Stomach (tissue), 9 donors: ENCODE results near the gene FXYD2. TPM values are rescaled to one million over a fixed set of nuclear protein-coding genes. Genes with fewer than 3 reads are reported as not detected.

Experiments used
- DNase-seq, 2 donors: peaks; one replicate each; pipeline versions ENCODE4 v3.0.0 to v3.0.0-alpha.2; 2013 to 2019
- H3K27ac ChIP-seq, 5 donors: fragments of 200-600 bp in 4 of 5; sonication (generic) in 4 of 5; one replicate each; pipeline ENCODE4 v1.5.1; 2013 to 2019; ENCODE audit warnings: mild to moderate bottlenecking in 1 of 5, moderate library complexity in 1 of 5
- H3K27me3 ChIP-seq, 3 donors: fragments of 200-600 bp; sonication (generic); one replicate each; pipeline ENCODE4 v1.5.1; 2017 to 2019; ENCODE audit warnings: mixed run types in 1 of 3
- H3K36me3 ChIP-seq, 4 donors: fragments of 200-600 bp; sonication (generic); 1 replicate in 3 of 4; 2 replicates in 1 of 4; pipeline ENCODE4 v1.5.1; 2016 to 2019
- H3K4me1 ChIP-seq, 4 donors: fragments of 200-600 bp; sonication (generic); one replicate each; pipeline ENCODE4 v1.5.1; 2016 to 2019
- H3K4me3 ChIP-seq, 4 donors: fragments of 200-600 bp; sonication (generic) in 3 of 4; one replicate each; pipeline ENCODE4 v1.5.1; 2016 to 2019; ENCODE audit warnings: mild to moderate bottlenecking in 1 of 4
- H3K9me3 ChIP-seq, 4 donors: fragments of 200-600 bp; sonication (generic); one replicate each; pipeline ENCODE4 v1.5.1; 2016 to 2019
- EP300 ChIP-seq: sonication (generic); formaldehyde crosslinking; IDR thresholded peaks from one replicate; pipeline ENCODE4 v1.6.1; 2017; ENCODE audit warnings: antibody characterized with exemption
- POLR2A ChIP-seq, 4 donors: fragments of 450-650 bp; IDR thresholded peaks; one replicate each; pipeline ENCODE4 v1.6.1; 2016; ENCODE audit warnings: antibody characterized with exemption in 4 of 4, control low read depth in 2 of 4, mild to moderate bottlenecking in 1 of 4, moderate library complexity in 1 of 4
- POLR2AphosphoS5 ChIP-seq, 3 donors: sonication (generic); formaldehyde crosslinking; IDR thresholded peaks; one replicate each; pipeline ENCODE4 v1.6.1; 2016; ENCODE audit warnings: antibody characterized with exemption in 3 of 3
- WGBS, 5 donors: extraction: QIAGEN DNeasy Blood & Tissue Kit in 3 of 5; methylation state at CpG; one replicate each; pipeline versions ENCODE4 v1.1.5 to v1.1.7; 2013 to 2018; 5-methylcytosine and 5-hydroxymethylcytosine counted together
- intact Hi-C: fragments of 100-400 bp; cut with DNase I; formaldehyde crosslinking; loops from one replicate; pipeline ENCODE4 v1.15.1; 2023; ENCODE audit warnings: low total_unique reads
- polyA plus RNA-seq, 3 donors: library from polyadenylated mRNA; stranded (reverse); fragments of 200-250 nt; gene quantifications; one replicate each; pipeline ENCODE4 v1.2.3, GENCODE V29; 2013
- total RNA-seq, 5 donors: library from RNA; depleted of rRNA; stranded (reverse); fragments of >200 nt; gene quantifications; one replicate each; pipeline versions ENCODE4 v1.1.0 to v1.2.3, GENCODE V29; 2014 to 2016
- TF ChIP-seq, protein P1 (sequence below), 7 experiments: fragments of 450-650 bp in 4 of 7; fragments of 200-600 bp in 3 of 7; sonication (generic) in 3 of 7; IDR thresholded peaks; one replicate each; pipeline ENCODE4 v1.5.1; 2016 to 2019; ENCODE audit warnings: antibody characterized with exemption in 7 of 7, control low read depth in 2 of 7, mild to moderate bottlenecking in 1 of 7
- donor health status: healthy with polysubstance abuse.
- donor health status: Bipolar disorder and iron deficiency.
- donor health status: healthy.

FXYD2 gene
- total and polyA plus RNA-seq, 8 donors: 0.45 to 7.8 (median 4.0) TPM; not detected in 3

- Histone ChIP-seq H3K36me3 (no peaks in the 10 kb centered on the region), H3K4me3 (no peak overlapping the region), H3K4me1 (peaks cover 12 to 69% (median 22%) of the 10 kb centered on the region in 4 donors), H3K9me3 (no peaks in the 10 kb centered on the region), H3K27me3 (no peaks in the 10 kb centered on the region), H3K27ac (no peak overlapping the region)
- DNase-seq: peak in 1 of 2 donors; percentile 6
- TF ChIP-seq EP300: no peak
- TF ChIP-seq, protein P1, sequence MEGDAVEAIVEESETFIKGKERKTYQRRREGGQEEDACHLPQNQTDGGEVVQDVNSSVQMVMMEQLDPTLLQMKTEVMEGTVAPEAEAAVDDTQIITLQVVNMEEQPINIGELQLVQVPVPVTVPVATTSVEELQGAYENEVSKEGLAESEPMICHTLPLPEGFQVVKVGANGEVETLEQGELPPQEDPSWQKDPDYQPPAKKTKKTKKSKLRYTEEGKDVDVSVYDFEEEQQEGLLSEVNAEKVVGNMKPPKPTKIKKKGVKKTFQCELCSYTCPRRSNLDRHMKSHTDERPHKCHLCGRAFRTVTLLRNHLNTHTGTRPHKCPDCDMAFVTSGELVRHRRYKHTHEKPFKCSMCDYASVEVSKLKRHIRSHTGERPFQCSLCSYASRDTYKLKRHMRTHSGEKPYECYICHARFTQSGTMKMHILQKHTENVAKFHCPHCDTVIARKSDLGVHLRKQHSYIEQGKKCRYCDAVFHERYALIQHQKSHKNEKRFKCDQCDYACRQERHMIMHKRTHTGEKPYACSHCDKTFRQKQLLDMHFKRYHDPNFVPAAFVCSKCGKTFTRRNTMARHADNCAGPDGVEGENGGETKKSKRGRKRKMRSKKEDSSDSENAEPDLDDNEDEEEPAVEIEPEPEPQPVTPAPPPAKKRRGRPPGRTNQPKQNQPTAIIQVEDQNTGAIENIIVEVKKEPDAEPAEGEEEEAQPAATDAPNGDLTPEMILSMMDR (IDR thresholded peaks at IDR 0.05): no peak
- no peak for TF ChIP-seq POLR2A (IDR thresholded peaks at IDR 0.05)
- no peak for TF ChIP-seq POLR2AphosphoS5 (IDR thresholded peaks at IDR 0.05)
- intact Hi-C loops: no loop called here
- 76 to 87% (median 79%) methylated on average over 9 of the region's 9 CpGs for WGBS, 5 donors
Measured at GRCh38 chr11:117859488-117860112, 35.1 kb upstream of the FXYD2 start.

- TF ChIP-seq POLR2AphosphoS5 (IDR thresholded peaks at IDR 0.05) (no peak), EP300 (no peak), POLR2A (IDR thresholded peaks at IDR 0.05) (no peak)
- TF ChIP-seq, protein P1 (IDR thresholded peaks at IDR 0.05): no peak
- peak in 1 of 2 donors; percentile 16 for DNase-seq
- no peaks in the 10 kb centered on the region for H3K27me3 ChIP-seq
- no peak overlapping the region for H3K4me3 ChIP-seq
- intact Hi-C loops: no loop called here
- no peaks in the 10 kb centered on the region for H3K36me3 ChIP-seq
- no peaks in the 10 kb centered on the region for H3K9me3 ChIP-seq
- peaks cover 12 to 74% (median 22%) of the 10 kb centered on the region in 4 donors for H3K4me1 ChIP-seq
- 77 to 89% (median 85%) methylated on average over 10 of the region's 10 CpGs for WGBS, 5 donors
- no peak overlapping the region for H3K27ac ChIP-seq
Measured at GRCh38 chr11:117859061-117859460, 34.5 kb upstream of the FXYD2 start.

GRCh38 chr11:117857734-117858414 lies 33.3 kb upstream of the FXYD2 start:
- 58 to 66% (median 62%) methylated on average over 11 of the region's 11 CpGs for WGBS, 5 donors
- Histone ChIP-seq H3K27ac (no peak overlapping the region), H3K4me1 (peaks cover 12 to 72% (median 22%) of the 10 kb centered on the region in 4 donors), H3K36me3 (no peaks in the 10 kb centered on the region), H3K9me3 (peaks cover 0 to 7% (median 0%) of the 10 kb centered on the region in 4 donors), H3K27me3 (peaks cover 0 to 3% (median 0%) of the 10 kb centered on the region in 3 donors), H3K4me3 (no peak overlapping the region)
- intact Hi-C loops: no loop called here
- TF ChIP-seq, protein P1 (IDR thresholded peaks at IDR 0.05): no peak
- TF ChIP-seq POLR2AphosphoS5 (IDR thresholded peaks at IDR 0.05): no peak
- TF ChIP-seq POLR2A (IDR thresholded peaks at IDR 0.05): no peak
- TF ChIP-seq EP300: no peak
- DNase-seq: peak in 1 of 2 donors; percentile 38

GRCh38 chr11:117855912-117856651 lies 31.5 kb upstream of the FXYD2 start:
- TF ChIP-seq, protein P1 (IDR thresholded peaks at IDR 0.05): no peak
- peak; percentile 5 to 11 for DNase-seq
- Histone ChIP-seq H3K4me1 (peaks cover 1 to 58% (median 6%) of the 10 kb centered on the region in 4 donors), H3K9me3 (peaks cover 0 to 18% (median 7%) of the 10 kb centered on the region in 4 donors), H3K4me3 (no peak overlapping the region), H3K27ac (no peak overlapping the region), H3K27me3 (peaks cover 0 to 3% (median 0%) of the 10 kb centered on the region in 3 donors), H3K36me3 (no peaks in the 10 kb centered on the region)
- WGBS, 5 donors: 75 to 89% (median 85%) methylated on average over 13 of the region's 13 CpGs
- intact Hi-C loops: no loop called here
